Endodermal cell (in vitro differentiated cells): Measurements from ENCODE around the gene LRP2. TPM values are rescaled to one million over a fixed set of nuclear protein-coding genes. Genes with fewer than 3 reads are reported as not detected.

Source experiments
- DNase-seq: peaks from one replicate; pipeline ENCODE4 v3.0.0-alpha.2; 2017
- H3K27ac ChIP-seq: 2 replicates; pipeline ENCODE4 v1.5.1; 2013; ENCODE audit warnings: mild to moderate bottlenecking, low read depth, low read length, moderate library complexity
- H3K27me3 ChIP-seq: 2 replicates; pipeline ENCODE4 v1.6.1; 2013; ENCODE audit warnings: mild to moderate bottlenecking, low read length, moderate library complexity; ENCODE audit not compliant: insufficient read depth, control insufficient read depth, poor library complexity, severe bottlenecking
- H3K36me3 ChIP-seq: 2 replicates; pipeline ENCODE4 v1.7.0; 2013; ENCODE audit warnings: mild to moderate bottlenecking, low read length, moderate library complexity; ENCODE audit not compliant: control insufficient read depth, insufficient read depth
- H3K4me1 ChIP-seq: one replicate; pipeline ENCODE4 v1.7.0; 2013; ENCODE audit warnings: low read length; ENCODE audit not compliant: control insufficient read depth, insufficient read depth
- H3K4me3 ChIP-seq: 2 replicates; pipeline ENCODE4 v1.5.1; 2013; ENCODE audit warnings: mild to moderate bottlenecking, low read length, moderate library complexity
- H3K9ac ChIP-seq: 2 replicates; pipeline ENCODE4 v1.6.1; 2013; ENCODE audit warnings: mild to moderate bottlenecking, low read length, moderate library complexity; ENCODE audit not compliant: poor library complexity, severe bottlenecking; ENCODE audit errors: extremely low read depth
- H3K9me3 ChIP-seq: 2 replicates; pipeline ENCODE4 v1.6.1; 2013; ENCODE audit warnings: mild to moderate bottlenecking, low read length, moderate library complexity; ENCODE audit not compliant: control insufficient read depth
- H3K27ac Mint-ChIP-seq: 2 replicates; pipeline ENCODE4 v1.8.0; 2020; ENCODE audit warnings: mixed read lengths
- H3K27me3 Mint-ChIP-seq: 2 replicates; pipeline ENCODE4 v1.8.0; 2021; ENCODE audit warnings: mild to moderate bottlenecking, mixed read lengths; ENCODE audit not compliant: insufficient read depth
- H3K36me3 Mint-ChIP-seq: 2 replicates; pipeline ENCODE4 v1.8.0; 2020; ENCODE audit warnings: low read depth, mixed read lengths
- H3K4me1 Mint-ChIP-seq: 2 replicates; pipeline ENCODE4 v1.8.0; 2020; ENCODE audit warnings: mixed read lengths
- H3K4me3 Mint-ChIP-seq: 2 replicates; pipeline ENCODE4 v1.8.0; 2020; ENCODE audit warnings: mild to moderate bottlenecking, moderate library complexity, mixed read lengths
- H3K9me3 Mint-ChIP-seq: 2 replicates; pipeline ENCODE4 v1.8.0; 2020; ENCODE audit warnings: mild to moderate bottlenecking, mixed read lengths
- CTCF ChIP-seq: fragments of 200-600 bp; sonication (generic); conservative IDR thresholded peaks from 2 replicates; pipeline ENCODE4 v1.5.0; 2021; ENCODE audit warnings: antibody characterized with exemption, mild to moderate bottlenecking
- WGBS, 2 experiments: methylation state at CpG; one replicate each; pipeline versions ENCODE4 v1.1.5 to v1.1.7; 2013; ENCODE audit warnings: missing lambda C conversion rate in 2 of 2, mixed read lengths in 1 of 2; ENCODE audit not compliant: insufficient coverage in 1 of 2, insufficient read length in 1 of 2; 5-methylcytosine and 5-hydroxymethylcytosine counted together
- total RNA-seq, 2 donors: library from RNA; stranded (reverse); fragmentation: NEBNext Ultra II Directional in 1 of 2; extraction: Animal tissue kit (Norgen Biotek cat#: 25700) in 1 of 2; gene quantifications; 2 replicates in 1 of 2; 3 replicates in 1 of 2; pipeline ENCODE4 v1.2.1, GENCODE V29; 2021

The LRP2 gene
- total RNA-seq, 2 donors from 2014 or later: 2.2 to 3.5 TPM

GRCh38 chr2:169203952-169204351, 158.4 kb downstream of the LRP2 start:
- Histone ChIP-seq H3K4me3 (no peak overlapping the region), H3K27me3 (no peaks in the 10 kb centered on the region), H3K36me3 (no peaks in the 10 kb centered on the region), H3K9ac (no peak overlapping the region), H3K4me1 (no peaks in the 10 kb centered on the region), H3K9me3 (no peaks in the 10 kb centered on the region), H3K27ac (no peak overlapping the region)
- H3K4me1 Mint-ChIP-seq: no peaks in the 10 kb centered on the region
- no peak overlapping the region for H3K27ac Mint-ChIP-seq
- TF ChIP-seq CTCF: no peak
- no peaks in the 10 kb centered on the region for H3K27me3 Mint-ChIP-seq
- no peaks in the 10 kb centered on the region for H3K9me3 Mint-ChIP-seq
- WGBS, 2 experiments: 94 to 97% methylated on average over 7 to 8 of the region's 8 CpGs
- H3K4me3 Mint-ChIP-seq: no peak overlapping the region
- no peak for DNase-seq
- H3K36me3 Mint-ChIP-seq: no peaks in the 10 kb centered on the region

- no peaks in the 10 kb centered on the region for H3K36me3 Mint-ChIP-seq
- Histone ChIP-seq H3K27ac (no peak overlapping the region), H3K27me3 (no peaks in the 10 kb centered on the region), H3K9ac (no peak overlapping the region), H3K4me3 (no peak overlapping the region), H3K36me3 (no peaks in the 10 kb centered on the region), H3K4me1 (no peaks in the 10 kb centered on the region), H3K9me3 (no peaks in the 10 kb centered on the region)
- WGBS, 2 experiments: 92% methylated on average over 2 to 3 of the region's 3 CpGs
- TF ChIP-seq CTCF: no peak
- H3K27ac Mint-ChIP-seq: no peak overlapping the region
- no peak overlapping the region for H3K4me3 Mint-ChIP-seq
- H3K4me1 Mint-ChIP-seq: no peaks in the 10 kb centered on the region
- DNase-seq: no peak
- no peaks in the 10 kb centered on the region for H3K9me3 Mint-ChIP-seq
- H3K27me3 Mint-ChIP-seq: no peaks in the 10 kb centered on the region
Observed at GRCh38 chr2:169200756-169201155, 161.6 kb downstream of the LRP2 start.

- H3K4me1 Mint-ChIP-seq: no peaks in the 10 kb centered on the region
- 92 to 100% methylated on average over 5 of the region's 5 CpGs for WGBS, 2 experiments
- Histone ChIP-seq H3K27ac (no peak overlapping the region), H3K36me3 (no peaks in the 10 kb centered on the region), H3K4me1 (no peaks in the 10 kb centered on the region), H3K9me3 (no peaks in the 10 kb centered on the region), H3K4me3 (no peak overlapping the region), H3K27me3 (no peaks in the 10 kb centered on the region), H3K9ac (no peak overlapping the region)
- no peaks in the 10 kb centered on the region for H3K9me3 Mint-ChIP-seq
- no peak for DNase-seq
- H3K27me3 Mint-ChIP-seq: no peaks in the 10 kb centered on the region
- H3K27ac Mint-ChIP-seq: no peak overlapping the region
- no peak overlapping the region for H3K4me3 Mint-ChIP-seq
- no peaks in the 10 kb centered on the region for H3K36me3 Mint-ChIP-seq
- no peak for TF ChIP-seq CTCF
Observed at GRCh38 chr2:169193618-169194017, 168.7 kb downstream of the LRP2 start.
